A549 treated with dexamethasone at 1 μM for 4 hours (cell line): ENCODE measurements around the gene TMEM168. TPM values are rescaled to one million over a fixed set of nuclear protein-coding genes. Genes with fewer than 3 reads are reported as not detected.

ENCODE experiments used
- total RNA-seq: library from RNA; stranded (reverse); fragments of 200-300 nt; extraction: Qiagen RNA extraction; gene quantifications from 5 replicates; pipeline ENCODE4 v1.2.3, GENCODE V29; 2022

TMEM168 gene, protein sequence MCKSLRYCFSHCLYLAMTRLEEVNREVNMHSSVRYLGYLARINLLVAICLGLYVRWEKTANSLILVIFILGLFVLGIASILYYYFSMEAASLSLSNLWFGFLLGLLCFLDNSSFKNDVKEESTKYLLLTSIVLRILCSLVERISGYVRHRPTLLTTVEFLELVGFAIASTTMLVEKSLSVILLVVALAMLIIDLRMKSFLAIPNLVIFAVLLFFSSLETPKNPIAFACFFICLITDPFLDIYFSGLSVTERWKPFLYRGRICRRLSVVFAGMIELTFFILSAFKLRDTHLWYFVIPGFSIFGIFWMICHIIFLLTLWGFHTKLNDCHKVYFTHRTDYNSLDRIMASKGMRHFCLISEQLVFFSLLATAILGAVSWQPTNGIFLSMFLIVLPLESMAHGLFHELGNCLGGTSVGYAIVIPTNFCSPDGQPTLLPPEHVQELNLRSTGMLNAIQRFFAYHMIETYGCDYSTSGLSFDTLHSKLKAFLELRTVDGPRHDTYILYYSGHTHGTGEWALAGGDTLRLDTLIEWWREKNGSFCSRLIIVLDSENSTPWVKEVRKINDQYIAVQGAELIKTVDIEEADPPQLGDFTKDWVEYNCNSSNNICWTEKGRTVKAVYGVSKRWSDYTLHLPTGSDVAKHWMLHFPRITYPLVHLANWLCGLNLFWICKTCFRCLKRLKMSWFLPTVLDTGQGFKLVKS
- total RNA-seq: 7.3 to 12.3 TPM (median 8.3 TPM) in 5 replicates

DNA sequence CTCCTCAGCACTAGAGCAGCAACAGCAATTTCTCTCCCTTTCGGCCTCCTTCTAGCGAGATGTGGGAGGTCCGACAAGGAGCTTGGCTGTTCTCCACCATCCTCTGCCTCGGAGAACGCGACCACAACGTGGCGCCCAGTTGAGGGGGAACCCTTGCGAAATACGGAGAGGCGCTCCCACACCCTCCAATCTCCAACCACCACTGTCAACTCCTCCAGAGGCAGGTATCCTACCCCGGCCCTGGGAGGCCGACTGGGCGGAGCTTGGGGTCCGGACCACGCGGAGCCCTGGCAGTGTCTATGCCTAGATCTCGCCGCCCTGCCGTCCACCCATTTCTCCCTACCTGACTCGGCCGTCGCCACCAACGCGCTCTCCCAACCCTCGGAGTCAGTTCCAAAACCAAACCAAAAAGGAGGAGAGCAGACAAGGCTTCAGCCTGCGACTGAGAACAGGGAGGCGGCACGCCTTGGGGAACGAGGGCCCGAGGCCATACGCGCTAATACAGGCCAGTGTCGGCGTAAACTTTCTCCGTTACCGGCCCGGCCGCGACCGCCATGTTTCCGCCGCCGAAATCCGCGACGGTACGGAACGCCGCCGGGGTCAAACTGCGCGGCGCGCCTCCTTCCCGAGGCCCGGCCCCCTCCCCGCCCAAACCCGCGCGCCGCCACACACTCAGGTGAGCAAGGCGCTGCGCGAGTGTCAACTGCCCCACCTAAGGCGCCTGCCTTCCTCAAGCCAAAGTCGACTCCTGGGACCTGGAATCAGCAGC is at the start of gene TMEM168:
Gene TMEM168, minus strand, starts transcription at position 577 of the 769 bp plus-strand sequence. CDS start 5,568 bp downstream, outside the sequence.

